ENCODE measurements around the gene CEP112. TPM values are rescaled to one million over a fixed set of nuclear protein-coding genes. Genes with fewer than 3 reads are reported as not detected.

CEP112 gene
- total RNA-seq, 1 donor from 2014 or later = 20.1 TPM

GRCh38 chr17:65644545-65644944 is 547.4 kb downstream of the CEP112 start:
- DNase-seq (ENCODE audit: extremely low spot score in 2 of 2) = no peak
- Histone ChIP-seq H3K9me3 (peaks cover 6% of the 10 kb centered on the region), H3K27me3 (no peaks in the 10 kb centered on the region), H3K36me3 (no peaks in the 10 kb centered on the region), H3K27ac (no peak overlapping the region), H3K4me3 (no peak overlapping the region), H3K4me1 (no peaks in the 10 kb centered on the region)
- TF ChIP-seq CTCF (IDR thresholded peaks at IDR 0.05) (no peak), POLR2AphosphoS5 (IDR thresholded peaks at IDR 0.05; ENCODE audit: insufficient read depth in 1 of 2, low read depth in 1 of 2) (no peak), POLR2A (IDR thresholded peaks at IDR 0.05) (no peak)
- intact Hi-C loops (cut with DNase I) = no loop called here

GRCh38 chr17:65638221-65638975 is 553.5 kb downstream of the CEP112 start:
- H3K27ac ChIP-seq = no peak overlapping the region
- intact Hi-C loops (cut with DNase I) = no loop called here
- H3K4me1 ChIP-seq = no peaks in the 10 kb centered on the region
- DNase-seq (ENCODE audit: extremely low spot score in 2 of 2) = no peak
- H3K27me3 ChIP-seq = no peaks in the 10 kb centered on the region
- no peaks in the 10 kb centered on the region for H3K36me3 ChIP-seq
- TF ChIP-seq CTCF (IDR thresholded peaks at IDR 0.05) = no peak
- no peak for TF ChIP-seq POLR2AphosphoS5 (IDR thresholded peaks at IDR 0.05; ENCODE audit: insufficient read depth in 1 of 2, low read depth in 1 of 2)
- no peak for TF ChIP-seq POLR2A (IDR thresholded peaks at IDR 0.05)
- no peak overlapping the region for H3K4me3 ChIP-seq
- H3K9me3 ChIP-seq = no peaks in the 10 kb centered on the region

GRCh38 chr17:65637786-65638185 is 554.1 kb downstream of the CEP112 start:
- Histone ChIP-seq H3K4me1 (no peaks in the 10 kb centered on the region), H3K4me3 (no peak overlapping the region), H3K9me3 (no peaks in the 10 kb centered on the region), H3K27me3 (no peaks in the 10 kb centered on the region), H3K27ac (no peak overlapping the region), H3K36me3 (no peaks in the 10 kb centered on the region)
- no peak for DNase-seq (ENCODE audit: extremely low spot score in 2 of 2)
- intact Hi-C loops (cut with DNase I) = no loop called here
- TF ChIP-seq CTCF (IDR thresholded peaks at IDR 0.05) (no peak), POLR2AphosphoS5 (IDR thresholded peaks at IDR 0.05; ENCODE audit: insufficient read depth in 1 of 2, low read depth in 1 of 2) (no peak), POLR2A (IDR thresholded peaks at IDR 0.05) (no peak)

- H3K9me3 ChIP-seq = no peaks in the 10 kb centered on the region
- no peak for TF ChIP-seq CTCF (IDR thresholded peaks at IDR 0.05)
- H3K27ac ChIP-seq = no peak overlapping the region
Observed at GRCh38 chr17:65634533-65634932, 557.4 kb downstream of the CEP112 start.

GRCh38 chr17:65633988-65634387 is 557.9 kb downstream of the CEP112 start:
- no peak for TF ChIP-seq POLR2A (IDR thresholded peaks at IDR 0.05)
- TF ChIP-seq POLR2AphosphoS5 (IDR thresholded peaks at IDR 0.05; ENCODE audit: insufficient read depth in 1 of 2, low read depth in 1 of 2) = no peak
- TF ChIP-seq CTCF (IDR thresholded peaks at IDR 0.05) = no peak
- Histone ChIP-seq H3K4me1 (peaks cover 3% of the 10 kb centered on the region), H3K27me3 (no peaks in the 10 kb centered on the region), H3K9me3 (no peaks in the 10 kb centered on the region), H3K27ac (no peak overlapping the region), H3K4me3 (no peak overlapping the region), H3K36me3 (no peaks in the 10 kb centered on the region)
- DNase-seq (ENCODE audit: extremely low spot score in 2 of 2) = no peak
- intact Hi-C loops (cut with DNase I) = no loop called here

More at GRCh38 chr17:65634533-65634932, 557.4 kb downstream of the CEP112 start:
- Histone ChIP-seq H3K27me3 (no peaks in the 10 kb centered on the region), H3K4me1 (no peaks in the 10 kb centered on the region), H3K4me3 (no peak overlapping the region), H3K36me3 (no peaks in the 10 kb centered on the region)
- intact Hi-C loops (cut with DNase I) = no loop called here
- DNase-seq (ENCODE audit: extremely low spot score in 2 of 2) = no peak

All from vagina (tissue), 2 donors.